Nephron (organoid): ENCODE measurements around the gene THTPA.

Experiments
- H3K27ac Mint-ChIP-seq, 3 experiments: 2 replicates each; pipeline ENCODE4 v1.8.0; 2020; ENCODE audit warnings: mixed read lengths in 3 of 3, mild to moderate bottlenecking in 2 of 3, moderate library complexity in 1 of 3
- H3K27me3 Mint-ChIP-seq: 2 replicates; pipeline ENCODE4 v1.8.0; 2021; ENCODE audit warnings: low read depth, mild to moderate bottlenecking, moderate library complexity, mixed read lengths
- H3K36me3 Mint-ChIP-seq: 2 replicates; pipeline ENCODE4 v1.8.0; 2020; ENCODE audit warnings: low read depth, mixed read lengths
- H3K4me1 Mint-ChIP-seq: 2 replicates; pipeline ENCODE4 v1.8.0; 2020; ENCODE audit warnings: mixed read lengths
- H3K4me3 Mint-ChIP-seq, 3 experiments: 2 replicates each; pipeline ENCODE4 v1.8.0; 2020; ENCODE audit warnings: mild to moderate bottlenecking in 3 of 3, mixed read lengths in 3 of 3, moderate library complexity in 2 of 3
- H3K9me3 Mint-ChIP-seq: 2 replicates; pipeline ENCODE4 v1.8.0; 2020; ENCODE audit warnings: mixed read lengths
- CTCF ChIP-seq, 3 experiments: fragments of 200-600 bp; sonication (generic); IDR thresholded peaks; one replicate each; pipeline ENCODE4 v1.5.0; 2021; ENCODE audit warnings: antibody characterized with exemption in 3 of 3; ENCODE audit not compliant: unreplicated experiment in 3 of 3

The THTPA gene

GRCh38 chr14:23545740-23546365, 10.2 kb upstream of the THTPA start:
- no peaks in the 10 kb centered on the region for H3K9me3 Mint-ChIP-seq
- peak overlapping the region; percentile 17 to 64 (median 64) for H3K27ac Mint-ChIP-seq
- peaks cover 19% of the 10 kb centered on the region for H3K4me1 Mint-ChIP-seq
- TF ChIP-seq CTCF (IDR thresholded peaks at IDR 0.05; ENCODE audit: unreplicated experiment in 3 of 3), result no peak
- no peaks in the 10 kb centered on the region for H3K27me3 Mint-ChIP-seq
- H3K4me3 Mint-ChIP-seq, result no peak overlapping the region
- H3K36me3 Mint-ChIP-seq, result no peaks in the 10 kb centered on the region

GRCh38 chr14:23546450-23547035, 9.5 kb upstream of the THTPA start:
- Mint-ChIP-seq H3K27ac (no peak overlapping the region), H3K9me3 (no peaks in the 10 kb centered on the region), H3K4me3 (no peak overlapping the region), H3K27me3 (no peaks in the 10 kb centered on the region), H3K4me1 (peaks cover 19% of the 10 kb centered on the region), H3K36me3 (no peaks in the 10 kb centered on the region)
- TF ChIP-seq CTCF (IDR thresholded peaks at IDR 0.05; ENCODE audit: unreplicated experiment in 3 of 3), result no peak

- Mint-ChIP-seq H3K4me1 (peaks cover 19% of the 10 kb centered on the region), H3K27ac (no peak overlapping the region), H3K27me3 (no peaks in the 10 kb centered on the region), H3K36me3 (no peaks in the 10 kb centered on the region), H3K4me3 (no peak overlapping the region), H3K9me3 (no peaks in the 10 kb centered on the region)
- TF ChIP-seq CTCF (IDR thresholded peaks at IDR 0.05; ENCODE audit: unreplicated experiment in 3 of 3), result no peak
Measured at GRCh38 chr14:23547924-23548323, 8.1 kb upstream of the THTPA start.

GRCh38 chr14:23548351-23549318, 7.4 kb upstream of the THTPA start:
- no peak overlapping the region for H3K4me3 Mint-ChIP-seq

GRCh38 chr14:23550131-23550811, 5.8 kb upstream of the THTPA start:
- no peak overlapping the region for H3K27ac Mint-ChIP-seq
- TF ChIP-seq CTCF (IDR thresholded peaks at IDR 0.05; ENCODE audit: unreplicated experiment in 3 of 3), result no peak
- H3K4me3 Mint-ChIP-seq, result no peak overlapping the region
- H3K27me3 Mint-ChIP-seq, result no peaks in the 10 kb centered on the region
- no peaks in the 10 kb centered on the region for H3K9me3 Mint-ChIP-seq
- H3K36me3 Mint-ChIP-seq, result no peaks in the 10 kb centered on the region
- peaks cover 7% of the 10 kb centered on the region for H3K4me1 Mint-ChIP-seq

More at GRCh38 chr14:23548351-23549318, 7.4 kb upstream of the THTPA start:
- no peaks in the 10 kb centered on the region for H3K27me3 Mint-ChIP-seq
- H3K36me3 Mint-ChIP-seq, result no peaks in the 10 kb centered on the region
- no peak for TF ChIP-seq CTCF (IDR thresholded peaks at IDR 0.05; ENCODE audit: unreplicated experiment in 3 of 3)
- no peak overlapping the region for H3K27ac Mint-ChIP-seq
- peaks cover 15% of the 10 kb centered on the region for H3K4me1 Mint-ChIP-seq
- no peaks in the 10 kb centered on the region for H3K9me3 Mint-ChIP-seq
